ENCODE measurements around the gene OSBPL8. TPM values are rescaled to one million over a fixed set of nuclear protein-coding genes. Genes with fewer than 3 reads are reported as not detected.

The OSBPL8 gene
- total and polyA plus RNA-seq, 9 of the 15 experiments (the other 6 are each of a cell fraction or from before 2014, with no cell fraction given): 17.4 to 82.7 (median 42.8) TPM

- no peak for TF ChIP-seq ZNF592 (IDR thresholded peaks at IDR 0.05)
- no peak for TF ChIP-seq HEY1 (CRISPR knock-in tag; IDR thresholded peaks at IDR 0.05; ENCODE audit: borderline replicate concordance)
- no peak for TF ChIP-seq CTCF (IDR thresholded peaks at IDR 0.05 in 2 of 3, conservative IDR thresholded peaks at IDR 0.05 in 1 of 3; ENCODE audit: insufficient read depth in 2 of 3, low read depth in 1 of 3, low read length in 3 of 3)
- TF ChIP-seq ZNF699 (CRISPR knock-in tag; IDR thresholded peaks at IDR 0.05; ENCODE audit: insufficient replicate concordance): no peak
- no peak for TF ChIP-seq ZNF707 (CRISPR knock-in tag; conservative IDR thresholded peaks at IDR 0.05)
- TF ChIP-seq ZNF282 (CRISPR knock-in tag; IDR thresholded peaks at IDR 0.05): no peak
- TF ChIP-seq NCOR1 (IDR thresholded peaks at IDR 0.05): no peak
- no peak for TF ChIP-seq GATA2 (CRISPR knock-in tag; IDR thresholded peaks at IDR 0.05)
- 0 out of 2 replicates have a peak, but pooled peaks have one; percentile 22 for TF ChIP-seq FOSL1 (tag; conservative IDR thresholded peaks at IDR 0.05)
- TF ChIP-seq SMARCA5 (IDR thresholded peaks at IDR 0.05): no peak
- TF ChIP-seq TFE3 (CRISPR knock-in tag; IDR thresholded peaks at IDR 0.05): no peak
- no peak for TF ChIP-seq FOXJ3 (CRISPR knock-in tag; IDR thresholded peaks at IDR 0.05)
- TF ChIP-seq NR1H2 (CRISPR knock-in tag; IDR thresholded peaks at IDR 0.05): no peak
- TF ChIP-seq ZNF766 (CRISPR knock-in tag; conservative IDR thresholded peaks at IDR 0.05): no peak
- TF ChIP-seq HMG20B (CRISPR knock-in tag; IDR thresholded peaks at IDR 0.05): no peak
- TF ChIP-seq ESRRB (CRISPR knock-in tag; IDR thresholded peaks at IDR 0.05; ENCODE audit: borderline replicate concordance): no peak
- no peak for TF ChIP-seq SMAD3 (CRISPR knock-in tag; conservative IDR thresholded peaks at IDR 0.05)
- TF ChIP-seq MAFK (IDR thresholded peaks at IDR 0.05; ENCODE audit: low read length): peak; percentile 27; the same call in 1 of the 2 replicates
- no peak for TF ChIP-seq MTA1 (IDR thresholded peaks at IDR 0.05; ENCODE audit: borderline replicate concordance)
- no peak; a peak in 2 of 4 replicates for TF ChIP-seq ARNT (IDR thresholded peaks at IDR 0.05)
- no peak for TF ChIP-seq ETV1 (tag; conservative IDR thresholded peaks at IDR 0.05; ENCODE audit: low read depth)
- no peak for TF ChIP-seq RBM14 (IDR thresholded peaks at IDR 0.05; ENCODE audit: borderline replicate concordance, insufficient read depth, low read depth, low read length)
- no peak for TF ChIP-seq NFE2L1 (tag; IDR thresholded peaks at IDR 0.05; ENCODE audit: borderline replicate concordance, low read depth)
Observed at GRCh38 chr12:76539727-76540126, 19.8 kb downstream of the OSBPL8 start (continued).
